HG02763 (cell line): ENCODE measurements around the gene TMEM184A.

Experiments
- ATAC-seq: cut with Tn5 transposase; IDR thresholded peaks from one replicate; pipeline ENCODE4 v1.9.1; 2021; ENCODE audit warnings: mild to moderate bottlenecking, moderate library complexity; ENCODE audit not compliant: unreplicated experiment

The TMEM184A gene

GRCh38 chr7:1540776-1541271 lies 15.2 kb downstream of the TMEM184A start:
- no peak for ATAC-seq

GRCh38 chr7:1539882-1540775 lies 15.9 kb downstream of the TMEM184A start:
- no peak for ATAC-seq

DNA sequence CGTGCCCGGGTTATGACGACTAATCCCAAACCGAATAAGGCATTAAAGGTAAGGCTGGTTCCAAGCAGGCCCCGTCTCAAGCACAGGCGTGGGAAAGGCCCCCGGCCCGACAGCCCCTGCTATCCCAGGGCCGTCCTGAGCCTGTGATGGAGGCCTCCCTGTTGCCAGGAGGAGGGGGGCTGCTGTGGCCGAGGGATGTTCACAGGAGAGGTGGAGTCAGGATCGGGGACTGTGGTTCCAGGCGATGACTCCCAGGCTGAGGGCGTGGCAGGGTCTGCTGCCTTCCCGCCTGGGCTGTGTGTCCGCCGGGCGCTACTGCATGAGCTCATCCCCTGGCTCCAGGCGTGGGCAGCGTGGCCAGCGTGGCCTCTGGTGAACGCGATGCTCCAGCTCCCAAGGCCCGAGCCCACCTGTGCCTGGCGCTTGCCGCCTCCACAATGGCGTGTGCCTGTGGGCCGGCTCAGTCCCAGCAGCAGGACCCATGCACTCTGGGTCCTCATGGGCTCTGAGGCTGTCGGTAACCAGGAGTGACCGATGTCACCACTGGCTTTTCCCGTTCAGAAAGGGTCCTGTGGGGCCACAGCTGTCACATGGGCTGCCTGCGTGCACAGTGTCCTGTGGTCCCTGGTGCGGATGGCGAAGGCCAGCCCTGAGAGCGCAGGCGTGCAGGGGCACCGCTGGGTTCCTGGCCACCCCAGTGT lies 16.7 kb downstream of the TMEM184A start:
- ATAC-seq, result no peak

- ATAC-seq, result no peak
These were observed 17.3 kb downstream of the TMEM184A start for GRCh38 chr7:1538544-1539180.

DNA sequence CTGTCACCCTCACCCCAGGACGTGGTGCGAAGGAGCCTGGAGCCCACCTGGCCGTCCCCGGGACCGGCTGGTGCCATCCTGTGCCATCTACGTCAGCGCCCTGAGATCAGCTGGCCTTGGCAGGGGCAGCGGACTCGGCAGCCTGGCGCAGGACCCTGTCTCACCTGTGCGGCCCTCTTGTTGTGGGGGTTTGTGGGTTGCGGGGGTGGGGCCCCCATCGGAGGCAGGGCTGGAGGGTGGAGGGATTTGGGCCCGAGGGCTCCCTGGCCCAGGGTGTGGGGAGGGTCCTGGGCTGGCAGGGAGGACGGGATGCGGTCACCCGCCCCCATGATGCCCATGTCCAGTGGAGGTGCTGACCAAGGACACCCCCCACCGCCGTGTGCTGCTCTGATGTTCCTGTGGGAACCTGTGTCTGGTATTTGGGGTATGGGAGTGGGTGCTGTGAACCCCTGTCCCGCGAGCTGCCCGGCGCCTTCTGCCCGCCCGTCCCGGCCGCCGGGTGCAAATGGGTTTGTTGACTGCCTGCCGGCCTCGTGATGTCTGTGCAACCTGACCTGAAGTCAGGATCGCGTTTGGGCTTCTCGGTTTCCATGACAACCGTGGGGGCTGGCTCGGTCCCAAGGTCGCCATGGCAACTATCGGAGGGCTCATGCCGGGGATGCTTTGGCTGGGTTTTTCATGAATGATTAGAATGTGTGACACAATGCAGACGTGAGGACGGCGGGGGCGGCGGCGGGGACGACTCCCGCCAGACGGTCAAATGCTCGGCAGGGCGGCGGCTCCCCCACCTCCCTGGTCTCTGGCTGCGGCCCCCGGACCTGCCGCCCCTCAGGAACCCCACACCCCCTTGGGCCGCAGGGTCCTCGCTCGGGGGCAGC lies 18.2 kb downstream of the TMEM184A start:
- no peak for ATAC-seq

DNA sequence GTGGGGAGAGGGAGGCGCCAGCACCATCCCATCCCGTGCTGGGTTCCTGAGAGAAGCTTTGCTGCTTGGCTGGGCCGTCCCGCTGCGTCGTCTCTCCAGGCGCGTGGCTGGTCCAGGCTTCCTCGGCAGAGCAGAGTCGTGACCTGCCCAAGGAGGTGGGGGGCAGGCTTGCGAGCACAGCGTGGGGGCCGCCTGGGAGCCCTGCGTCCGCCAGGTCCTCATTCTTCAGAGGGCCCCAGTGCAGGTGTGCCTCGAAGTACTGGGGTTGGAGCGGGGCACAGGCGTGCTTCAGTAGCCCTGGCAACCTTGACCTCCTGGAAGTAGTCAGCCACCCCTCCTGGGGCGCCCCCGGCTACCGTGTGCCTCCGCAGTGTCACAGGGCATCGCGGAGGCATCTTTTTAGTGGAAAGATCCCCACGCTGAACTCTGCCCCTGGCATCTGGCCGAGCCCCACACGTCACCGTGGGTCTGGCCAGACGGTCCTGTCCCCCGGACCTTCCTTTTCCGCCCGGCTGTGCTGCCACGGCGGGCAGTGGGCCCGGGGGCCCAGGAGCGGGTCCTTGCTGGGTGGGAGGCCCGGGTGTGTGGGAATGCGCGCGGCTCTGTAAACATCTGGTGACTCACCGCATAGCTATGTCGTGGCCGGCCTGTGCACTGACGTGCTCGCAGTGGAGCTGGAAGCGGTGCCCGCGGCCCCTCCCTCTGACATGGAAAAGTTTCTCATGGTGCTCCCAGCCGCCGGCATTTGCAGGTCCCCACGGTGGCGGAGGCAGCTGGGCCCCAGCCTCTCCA lies 19.1 kb downstream of the TMEM184A start:
- no peak for ATAC-seq

DNA sequence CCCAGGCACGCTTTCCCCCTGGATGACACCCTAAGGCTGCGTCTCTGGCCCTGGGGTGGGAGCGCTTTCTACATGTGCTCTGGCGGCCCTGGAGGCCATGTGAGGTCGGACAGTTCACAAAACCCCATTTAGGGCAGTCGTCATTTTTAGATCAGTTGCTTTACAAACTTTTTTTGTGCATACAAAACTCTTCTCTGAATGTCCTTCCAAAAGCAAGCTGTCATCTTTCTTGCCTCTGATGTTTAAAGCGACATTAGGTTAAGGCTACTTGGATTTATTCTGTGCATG lies 19.6 kb downstream of the TMEM184A start:
- ATAC-seq, result no peak

GRCh38 chr7:1535701-1536454 lies 20.1 kb downstream of the TMEM184A start:
- no peak for ATAC-seq

GRCh38 chr7:1535100-1535458 lies 20.9 kb downstream of the TMEM184A start:
- ATAC-seq, result no peak

- no peak for ATAC-seq
These were observed 21.5 kb downstream of the TMEM184A start for GRCh38 chr7:1534330-1535099.

GRCh38 chr7:1533547-1534329 lies 22.3 kb downstream of the TMEM184A start:
- no peak for ATAC-seq

DNA sequence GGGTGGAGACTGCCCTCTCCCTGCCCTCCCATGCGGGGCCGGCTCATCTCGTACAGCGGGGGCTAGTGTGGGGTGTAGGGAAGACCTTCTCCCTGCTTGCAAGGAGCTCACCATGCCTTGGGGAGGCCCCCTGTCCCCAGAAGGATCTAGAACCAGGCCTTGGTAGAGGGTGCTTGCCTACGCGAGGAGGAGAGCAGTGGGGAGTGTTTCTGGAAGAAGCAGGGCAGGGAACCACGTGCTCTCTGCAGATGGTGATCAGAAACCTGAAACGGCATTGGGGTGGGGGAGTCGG lies 22.8 kb downstream of the TMEM184A start:
- no peak for ATAC-seq

DNA sequence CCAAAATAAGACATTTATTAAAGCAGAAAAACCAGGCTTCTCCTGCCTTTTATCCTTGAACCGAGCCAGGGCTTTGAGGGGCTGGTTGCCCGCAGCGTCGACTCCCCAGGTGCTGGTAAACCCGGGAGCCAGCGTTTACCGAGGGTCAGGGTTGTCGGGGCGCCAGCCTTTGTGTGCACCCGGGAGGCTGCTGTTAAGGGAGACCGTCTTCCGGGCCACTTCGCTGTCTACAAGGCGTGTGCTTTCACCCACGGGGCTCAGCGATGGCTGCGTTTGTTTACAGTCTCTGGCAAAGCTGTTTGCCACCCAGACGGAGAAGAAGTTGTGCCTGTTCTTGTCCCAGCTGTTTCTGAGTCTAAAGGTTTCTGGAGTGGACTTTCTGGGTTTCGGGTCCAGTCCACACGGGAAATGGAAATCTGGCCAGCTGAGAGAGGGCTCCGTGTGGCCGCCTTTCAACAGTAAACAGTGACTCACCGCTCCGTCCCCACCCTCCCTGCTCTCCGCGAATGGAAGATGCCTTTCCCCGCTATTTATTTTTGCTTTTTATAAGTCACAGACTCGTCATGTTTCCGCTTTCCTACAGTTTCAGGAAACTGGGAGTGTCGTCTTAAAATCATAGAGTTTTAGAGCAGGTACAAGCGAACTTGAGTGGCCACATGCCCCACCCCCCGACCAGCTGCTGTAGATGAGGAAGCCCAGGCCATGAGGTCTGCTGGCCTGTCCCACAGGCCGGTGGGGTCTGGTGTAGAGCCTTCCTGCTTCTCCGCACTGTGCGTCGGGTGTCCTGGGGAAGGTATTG lies 23.4 kb downstream of the TMEM184A start:
- no peak for ATAC-seq

GRCh38 chr7:1531979-1532455 lies 24.0 kb downstream of the TMEM184A start:
- ATAC-seq, result no peak

DNA sequence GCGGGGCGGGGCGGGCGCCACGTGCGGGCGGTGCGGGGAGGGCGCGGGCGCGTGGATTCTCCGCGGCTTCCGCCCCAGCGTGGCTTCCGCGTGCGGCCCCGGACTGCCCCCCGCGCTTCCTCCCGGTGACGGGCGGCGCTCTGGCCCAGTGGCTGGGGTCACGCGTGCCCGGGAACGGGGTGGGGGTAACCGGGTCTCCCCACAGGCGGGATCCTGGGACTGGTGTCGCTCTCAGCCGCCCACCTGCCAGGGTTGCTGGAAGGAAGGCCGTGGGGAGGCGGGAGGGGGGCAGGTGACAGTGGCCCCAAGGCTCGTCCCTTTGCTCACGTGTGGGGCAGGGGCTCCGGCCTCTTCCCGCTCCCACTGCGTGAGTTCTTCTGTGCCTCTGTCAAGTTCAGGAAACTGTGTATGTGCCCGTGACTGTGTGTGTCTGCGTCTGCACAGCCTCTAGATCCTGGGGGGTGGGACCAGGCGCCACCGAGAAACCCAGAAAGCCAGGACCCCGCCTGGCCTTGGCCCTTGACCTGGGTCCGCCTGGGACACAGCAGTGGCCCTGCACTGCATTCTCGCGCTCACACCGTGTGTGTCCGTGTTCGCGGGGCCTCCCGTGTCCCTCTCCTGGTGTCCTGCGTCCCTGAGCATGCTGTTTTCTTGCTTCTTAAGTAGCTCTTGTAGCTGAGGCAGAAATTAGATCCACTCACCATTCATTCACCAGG lies 24.6 kb downstream of the TMEM184A start:
- no peak for ATAC-seq

DNA sequence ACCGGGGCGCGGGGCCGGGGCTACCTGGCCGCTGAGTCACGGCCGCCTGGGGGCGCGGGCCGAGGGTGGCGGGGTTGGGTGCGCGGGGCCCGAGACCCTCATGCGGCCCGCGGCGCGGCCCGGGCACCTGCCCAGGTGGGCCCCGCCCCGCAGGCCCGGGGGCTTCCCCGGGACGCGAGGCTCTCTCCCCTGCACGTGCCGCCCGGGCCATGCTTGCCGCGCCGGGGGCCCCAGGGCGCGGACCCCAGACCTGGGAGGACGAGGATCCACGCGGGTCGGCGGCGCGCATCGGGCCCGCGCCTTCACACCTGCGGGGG lies 25.1 kb downstream of the TMEM184A start:
- no peak for ATAC-seq
